Stimulated activated CD8-positive, alpha-beta memory T cell treated with anti-CD3 and anti-CD28 coated beads, Interleukin-4, amount 100 ng/mL, for 1 hour (primary cell): ENCODE results near the gene STK31.
"Not testable (repeated sequence)": the region's sequence is repeated elsewhere in the genome, so short reads cannot be mapped to it uniquely, and the experiment has no call there.

Experiments used
- DNase-seq, 2 donors: peaks; one replicate each; pipeline ENCODE4 v3.0.0-alpha.2; 2020; ENCODE audit warnings: low read depth in 2 of 2, low spot score in 1 of 2

STK31 gene, protein sequence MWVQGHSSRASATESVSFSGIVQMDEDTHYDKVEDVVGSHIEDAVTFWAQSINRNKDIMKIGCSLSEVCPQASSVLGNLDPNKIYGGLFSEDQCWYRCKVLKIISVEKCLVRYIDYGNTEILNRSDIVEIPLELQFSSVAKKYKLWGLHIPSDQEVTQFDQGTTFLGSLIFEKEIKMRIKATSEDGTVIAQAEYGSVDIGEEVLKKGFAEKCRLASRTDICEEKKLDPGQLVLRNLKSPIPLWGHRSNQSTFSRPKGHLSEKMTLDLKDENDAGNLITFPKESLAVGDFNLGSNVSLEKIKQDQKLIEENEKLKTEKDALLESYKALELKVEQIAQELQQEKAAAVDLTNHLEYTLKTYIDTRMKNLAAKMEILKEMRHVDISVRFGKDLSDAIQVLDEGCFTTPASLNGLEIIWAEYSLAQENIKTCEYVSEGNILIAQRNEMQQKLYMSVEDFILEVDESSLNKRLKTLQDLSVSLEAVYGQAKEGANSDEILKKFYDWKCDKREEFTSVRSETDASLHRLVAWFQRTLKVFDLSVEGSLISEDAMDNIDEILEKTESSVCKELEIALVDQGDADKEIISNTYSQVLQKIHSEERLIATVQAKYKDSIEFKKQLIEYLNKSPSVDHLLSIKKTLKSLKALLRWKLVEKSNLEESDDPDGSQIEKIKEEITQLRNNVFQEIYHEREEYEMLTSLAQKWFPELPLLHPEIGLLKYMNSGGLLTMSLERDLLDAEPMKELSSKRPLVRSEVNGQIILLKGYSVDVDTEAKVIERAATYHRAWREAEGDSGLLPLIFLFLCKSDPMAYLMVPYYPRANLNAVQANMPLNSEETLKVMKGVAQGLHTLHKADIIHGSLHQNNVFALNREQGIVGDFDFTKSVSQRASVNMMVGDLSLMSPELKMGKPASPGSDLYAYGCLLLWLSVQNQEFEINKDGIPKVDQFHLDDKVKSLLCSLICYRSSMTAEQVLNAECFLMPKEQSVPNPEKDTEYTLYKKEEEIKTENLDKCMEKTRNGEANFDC

DNA sequence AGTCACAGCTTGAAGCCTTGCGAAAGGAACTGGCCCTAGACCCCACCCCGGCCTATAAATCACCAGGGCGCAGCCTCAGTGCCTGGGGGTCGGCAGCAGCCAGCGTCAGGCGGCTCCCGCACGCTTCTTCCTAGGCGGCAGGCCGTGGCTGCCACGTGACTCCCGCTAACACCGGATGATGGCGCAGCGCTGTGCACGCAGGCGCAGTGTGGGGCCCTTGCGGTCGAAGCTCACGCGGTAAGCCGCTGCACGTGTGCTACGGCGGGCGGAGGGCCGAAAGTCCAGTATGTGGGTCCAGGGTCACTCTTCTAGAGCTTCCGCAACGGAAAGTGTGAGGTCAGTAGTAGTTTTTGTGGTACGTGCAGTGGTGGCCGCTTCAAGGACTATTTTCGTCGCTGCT, at the start of gene STK31:
TSS of gene STK31 (plus strand) at position 220 of the 400 bp plus-strand sequence. CDS start at position 287, 67 bp downstream.
- no peak for DNase-seq

DNA sequence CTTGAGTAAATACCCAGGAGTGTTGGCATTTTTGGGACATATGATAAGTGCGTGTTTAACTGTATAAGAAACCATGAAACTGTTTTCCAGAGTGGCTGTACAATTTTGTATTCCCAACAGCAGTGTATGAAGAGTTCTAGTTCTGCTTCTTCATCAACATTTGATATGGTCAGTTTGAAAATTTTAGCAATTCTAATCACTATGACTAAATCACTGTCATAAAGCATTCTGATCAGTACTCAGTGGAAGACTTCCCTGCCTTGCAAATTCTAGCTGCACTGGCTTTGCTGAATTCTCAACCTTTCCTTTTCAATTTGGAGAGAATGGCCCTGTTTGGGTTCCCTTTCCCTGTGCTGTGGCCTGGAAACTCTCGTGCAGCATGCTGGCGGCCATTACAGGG, 48.6 kb upstream of the STK31 start:
- DNase-seq, result no peak

DNA sequence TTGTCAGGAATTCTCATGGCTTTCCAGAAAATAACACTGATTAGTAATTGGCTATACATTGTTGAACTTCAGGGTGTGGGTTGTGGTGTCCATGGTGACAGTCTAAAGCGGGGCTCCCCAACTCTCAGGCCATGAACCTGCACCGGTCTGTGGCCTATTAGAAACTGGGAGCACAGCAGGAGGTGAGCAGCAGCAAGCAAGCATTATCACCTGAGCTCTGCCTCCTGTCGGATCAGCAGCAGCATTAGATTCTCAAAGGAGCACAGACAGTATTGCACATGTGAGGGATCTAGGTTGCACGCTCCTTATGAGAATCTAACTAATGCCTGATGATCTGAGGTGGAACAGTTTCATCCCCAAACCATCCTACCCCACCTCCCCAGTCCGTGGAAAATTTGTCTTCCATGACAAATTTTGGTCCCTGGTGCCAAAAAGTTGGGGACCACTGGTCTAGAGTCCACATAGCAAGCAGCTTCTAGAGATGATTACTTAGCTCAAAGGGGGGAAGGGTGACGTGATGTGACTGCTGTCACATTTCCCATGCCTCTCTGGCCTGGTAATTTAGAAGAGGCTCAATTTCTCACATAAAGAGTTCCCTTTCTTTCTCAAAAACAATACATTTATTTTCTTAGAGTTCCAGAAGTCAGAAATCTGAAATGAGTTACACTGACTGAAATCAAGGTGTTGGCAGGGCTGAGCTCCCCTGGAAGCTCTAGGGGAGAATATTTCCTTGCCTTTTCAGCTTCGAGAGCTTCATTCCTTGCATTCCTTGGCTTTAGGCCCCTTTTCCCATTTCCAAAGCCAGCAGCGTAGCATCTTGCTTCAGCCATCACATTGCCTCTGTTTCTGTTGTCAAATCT, 47.7 kb upstream of the STK31 start:
- DNase-seq, result no peak

DNA sequence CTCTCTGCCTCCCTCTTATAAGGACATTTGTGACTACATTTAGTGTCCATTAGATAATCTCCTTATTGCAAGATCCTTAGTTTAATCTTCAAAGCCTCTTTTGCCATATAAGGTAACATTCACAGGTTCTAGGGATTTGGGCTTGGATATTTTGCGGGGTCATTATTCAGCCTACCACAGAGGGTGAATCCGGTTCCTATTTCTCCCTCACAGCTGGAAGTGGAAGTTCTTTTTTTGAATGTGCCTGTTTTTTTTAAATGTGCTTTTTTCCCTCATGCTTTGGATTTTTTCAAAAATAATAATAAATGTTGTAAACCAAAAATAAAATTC, 47.1 kb upstream of the STK31 start:
- DNase-seq, result no peak

DNA sequence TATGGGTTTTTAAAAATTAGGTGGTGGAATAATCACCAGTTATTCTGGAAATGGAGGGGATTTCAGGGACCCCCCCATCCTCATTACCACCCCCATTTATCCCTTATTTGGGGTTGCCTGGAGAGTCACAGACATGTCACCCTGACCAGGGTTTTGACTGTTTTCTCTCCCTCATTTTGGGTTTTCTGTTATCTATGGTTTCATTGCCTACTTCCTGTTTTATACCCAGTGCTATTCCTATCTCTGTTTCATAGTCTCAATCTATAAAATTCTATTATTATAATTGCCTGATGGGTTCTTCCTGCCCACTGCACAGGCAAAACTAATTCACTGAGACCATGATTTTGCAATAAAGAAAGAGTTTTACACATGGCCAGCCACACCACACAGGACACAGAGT, 45.9 kb upstream of the STK31 start:
- DNase-seq, result no peak

DNA sequence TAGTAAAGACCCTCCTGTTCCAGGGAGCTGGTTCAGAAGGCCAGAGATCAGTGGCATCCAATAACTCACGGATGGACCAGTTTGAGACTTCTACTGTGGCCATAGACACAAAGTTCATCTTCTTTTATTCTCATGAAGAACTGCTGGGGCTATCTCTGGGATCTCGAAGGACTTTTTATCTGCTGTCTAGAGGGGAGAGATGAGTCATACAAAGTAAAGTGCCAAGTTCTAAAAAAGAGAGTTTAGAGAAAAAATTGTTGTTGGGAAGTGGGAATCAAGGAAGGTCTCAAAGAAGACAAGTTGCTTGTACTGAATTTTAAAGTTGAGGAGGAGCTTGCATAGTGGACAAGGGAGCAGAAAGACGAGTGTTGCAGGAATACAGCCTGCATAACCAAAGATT, 38.0 kb upstream of the STK31 start:
- no peak for DNase-seq

DNA sequence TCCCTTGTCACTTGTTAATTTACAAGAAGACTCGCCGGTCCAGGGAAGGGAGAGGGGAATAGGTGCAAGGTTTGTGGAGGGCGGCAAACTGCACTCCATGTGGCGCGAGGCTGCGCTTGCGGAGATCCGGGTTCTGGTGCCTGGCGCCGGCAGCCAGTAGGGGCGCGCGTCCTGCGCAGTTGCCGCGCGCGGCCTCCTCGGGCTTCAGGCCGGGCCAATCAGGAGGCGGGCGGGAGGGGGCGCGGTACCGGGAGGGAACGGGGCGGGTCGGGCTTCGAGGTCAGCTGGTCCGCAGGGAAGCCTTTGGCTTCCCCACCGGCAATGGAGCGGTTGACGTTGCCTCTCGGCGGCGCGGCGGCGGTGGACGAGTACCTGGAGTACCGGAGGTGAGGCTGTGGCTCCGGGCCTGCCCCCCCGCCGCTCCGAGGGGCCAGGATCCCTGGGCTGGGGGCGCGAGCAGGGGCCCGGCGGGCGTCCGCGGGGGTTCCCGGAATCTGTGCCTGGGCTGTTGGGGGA, 30.1 kb upstream of the STK31 start, which contains the start of gene FAM221A:
TSS of gene FAM221A (plus strand) at position 302 of the 516 bp plus-strand sequence. CDS start at position 322, 20 bp downstream.
- DNase-seq, result peak; percentile 47 to 69

DNA sequence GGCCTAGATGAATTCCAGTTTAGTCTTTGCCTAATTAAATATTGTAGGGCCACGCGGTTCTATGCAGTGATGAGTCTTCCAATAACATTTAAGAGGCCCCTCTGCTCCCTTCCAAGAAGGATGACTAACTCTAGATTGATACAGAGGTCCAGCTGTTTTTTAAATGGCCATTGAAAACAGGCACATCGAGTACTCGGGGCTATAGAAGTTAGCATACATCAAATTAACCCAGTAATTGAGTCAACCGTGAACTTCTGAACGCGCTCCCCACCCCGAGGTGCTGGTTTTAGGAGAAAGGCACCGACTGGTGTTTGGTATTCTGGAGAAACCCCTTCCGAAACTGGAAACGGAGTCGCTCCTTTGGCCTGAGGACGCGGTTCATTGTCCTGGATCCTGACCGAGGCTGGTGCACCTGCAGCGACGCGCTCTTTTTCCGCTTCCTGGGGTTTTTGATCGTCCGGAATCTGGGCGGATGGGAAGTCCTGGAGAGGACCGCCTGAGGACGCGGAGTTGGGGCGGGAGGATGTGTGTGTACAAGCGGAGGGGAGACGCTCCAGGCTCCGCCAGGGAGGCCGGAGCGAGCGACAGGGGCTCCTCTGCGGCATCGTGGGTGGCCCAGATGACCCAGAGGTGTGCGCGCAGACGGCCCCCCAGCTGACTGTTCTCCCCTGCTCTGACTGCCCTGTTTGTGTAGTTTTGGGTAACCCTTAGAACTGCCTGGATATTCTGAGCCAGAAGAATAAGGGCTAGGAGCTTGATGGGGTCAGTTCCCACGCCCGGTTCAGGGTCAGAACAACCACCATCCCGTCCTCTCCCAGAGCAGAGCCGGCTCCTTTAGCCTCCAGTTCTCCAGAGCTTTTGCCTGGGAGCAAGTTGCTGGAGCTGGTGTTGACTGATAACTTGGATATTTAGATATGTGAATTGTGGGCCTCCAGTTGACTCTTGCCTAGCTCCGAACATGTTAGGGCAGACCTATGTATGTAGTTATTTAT, 29.3 kb upstream of the STK31 start:
- DNase-seq, result no peak

DNA sequence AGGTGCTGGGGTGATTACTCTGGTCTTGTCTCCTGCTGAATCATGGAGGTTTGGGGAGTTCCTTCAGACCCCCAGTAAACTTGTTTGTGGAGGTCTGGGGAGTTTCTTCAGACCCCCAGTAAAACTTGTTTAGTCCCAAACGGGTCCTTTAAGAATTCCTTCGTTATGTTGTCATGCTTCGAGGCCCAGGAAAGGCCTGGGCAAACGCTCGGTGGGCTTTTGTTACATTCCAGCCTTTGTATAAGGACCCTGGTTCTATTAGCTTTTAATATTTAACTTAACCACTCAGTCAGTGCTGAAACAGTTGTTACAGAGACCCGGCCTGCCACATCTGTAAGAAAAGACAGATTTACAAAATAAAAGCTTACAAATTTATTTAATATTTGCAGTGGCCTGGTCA, 26.0 kb upstream of the STK31 start:
- DNase-seq, result not testable (repeated sequence)

DNA sequence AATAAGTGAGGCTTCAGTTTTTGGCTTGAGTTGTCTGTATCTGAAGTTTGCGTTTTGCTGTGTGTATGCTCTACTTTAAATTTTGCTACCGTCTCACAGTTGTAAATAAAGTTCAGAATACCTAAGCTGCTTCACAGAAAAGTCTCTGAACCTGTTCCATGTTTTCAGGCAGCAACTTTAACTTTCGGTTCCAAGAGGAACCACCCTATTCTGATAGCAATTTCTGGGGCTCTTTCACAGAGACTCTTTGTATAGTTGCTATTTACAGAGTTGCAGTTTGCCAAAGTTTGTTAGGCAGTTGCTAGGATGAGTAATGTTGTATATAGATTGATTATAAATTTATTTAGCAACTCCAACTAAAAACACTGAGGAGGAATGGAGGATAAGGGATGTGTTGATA, 24.3 kb upstream of the STK31 start:
- no peak for DNase-seq

DNA sequence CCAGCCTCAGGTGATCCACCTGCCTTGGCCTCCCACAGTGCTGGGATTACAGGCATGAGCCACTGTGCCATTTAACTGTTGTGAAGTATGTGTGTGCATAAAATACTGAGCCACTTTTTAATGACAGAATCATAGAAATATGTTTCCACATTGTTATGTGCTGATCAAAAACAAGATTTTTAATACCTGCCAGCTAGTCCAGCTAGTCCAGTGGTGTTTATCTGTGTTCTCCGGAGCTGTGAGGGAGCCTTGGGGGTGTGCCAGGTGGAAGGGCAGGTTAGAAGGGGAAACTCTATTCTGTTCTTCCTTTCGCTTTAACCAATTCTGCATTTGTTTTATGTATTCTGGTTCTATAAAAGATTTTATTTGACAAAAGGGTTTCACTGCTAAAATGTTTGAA, 23.0 kb upstream of the STK31 start:
- no peak for DNase-seq

DNA sequence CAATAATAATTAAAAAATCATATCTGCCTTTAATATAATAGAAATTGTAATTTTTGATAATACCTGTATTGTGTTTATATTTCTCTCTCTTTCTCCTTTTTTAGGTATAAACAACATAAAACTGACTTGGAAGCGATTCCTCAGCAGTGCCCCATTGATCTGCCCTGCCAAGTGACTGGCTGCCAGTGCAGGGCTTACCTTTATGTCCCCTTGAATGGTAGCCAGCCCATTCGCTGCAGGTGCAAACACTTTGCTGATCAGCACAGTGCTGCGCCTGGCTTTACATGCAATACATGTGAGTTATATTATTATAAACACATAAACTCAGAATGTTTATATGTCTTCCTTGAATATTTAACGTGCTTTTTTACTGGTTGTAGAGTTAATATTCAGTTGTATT, 20.9 kb upstream of the STK31 start:
- DNase-seq, result no peak

DNA sequence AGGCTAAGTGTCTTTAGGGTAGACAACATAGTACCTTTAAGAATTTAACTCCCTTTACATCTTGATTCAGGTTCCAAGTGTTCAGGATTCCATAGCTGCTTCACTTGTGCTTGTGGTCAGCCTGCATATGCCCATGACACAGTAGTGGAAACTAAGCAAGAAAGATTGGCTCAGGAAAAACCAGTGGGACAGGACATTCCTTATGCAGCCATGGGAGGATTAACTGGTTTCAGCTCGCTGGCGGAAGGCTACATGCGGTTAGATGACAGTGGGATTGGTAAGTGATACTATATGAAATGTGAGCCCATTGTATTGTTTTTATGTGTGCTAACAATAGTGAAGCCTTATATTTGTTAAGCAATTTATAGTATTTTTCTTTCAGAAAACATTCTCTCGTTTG, 18.7 kb upstream of the STK31 start:
- DNase-seq, result no peak

DNA sequence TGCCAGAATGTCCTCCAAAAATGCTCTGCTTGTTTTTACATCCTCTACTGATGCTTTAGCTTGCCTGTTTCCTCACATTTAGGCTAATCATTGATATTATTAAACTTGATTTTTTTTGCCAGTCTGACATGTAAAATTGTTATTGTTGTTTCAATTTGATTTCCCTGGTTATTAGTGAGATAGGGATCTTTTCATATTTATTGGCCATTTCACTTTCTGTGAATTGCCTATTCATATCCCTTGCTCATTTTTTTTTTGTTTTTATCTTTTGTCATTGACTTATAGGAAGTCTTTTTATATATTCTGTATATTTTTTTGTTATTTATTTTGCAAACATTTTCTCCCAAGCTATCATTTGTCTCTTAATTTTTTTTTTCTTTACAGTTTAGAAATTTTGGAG, 16.8 kb upstream of the STK31 start:
- no peak for DNase-seq

DNA sequence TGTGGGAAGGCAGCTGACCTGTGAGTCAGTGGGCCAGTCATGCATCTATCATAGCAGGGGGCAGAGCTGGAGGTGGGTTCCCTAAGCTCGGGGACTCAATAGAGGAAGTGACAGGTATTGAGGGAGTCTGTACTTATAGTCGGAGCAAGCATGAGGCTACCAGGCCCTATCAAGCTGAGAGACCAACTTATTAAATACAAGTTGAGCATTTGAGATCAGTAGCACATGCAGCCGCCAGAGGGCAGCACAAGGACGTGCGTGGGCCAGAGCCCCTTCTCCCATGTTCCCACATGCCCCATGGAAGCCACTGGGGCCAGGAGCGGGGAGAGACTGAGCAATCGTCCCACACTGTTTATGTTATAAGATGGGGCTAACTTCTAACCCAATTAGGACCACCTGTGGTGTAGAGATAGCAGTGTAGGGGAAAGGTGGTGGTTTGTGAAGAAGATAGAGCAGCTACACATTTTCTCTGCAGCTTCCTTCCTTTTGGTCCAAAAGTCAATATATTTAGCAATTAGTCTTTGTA, 13.0 kb upstream of the STK31 start:
- DNase-seq, result peak; percentile 19 to 22

DNA sequence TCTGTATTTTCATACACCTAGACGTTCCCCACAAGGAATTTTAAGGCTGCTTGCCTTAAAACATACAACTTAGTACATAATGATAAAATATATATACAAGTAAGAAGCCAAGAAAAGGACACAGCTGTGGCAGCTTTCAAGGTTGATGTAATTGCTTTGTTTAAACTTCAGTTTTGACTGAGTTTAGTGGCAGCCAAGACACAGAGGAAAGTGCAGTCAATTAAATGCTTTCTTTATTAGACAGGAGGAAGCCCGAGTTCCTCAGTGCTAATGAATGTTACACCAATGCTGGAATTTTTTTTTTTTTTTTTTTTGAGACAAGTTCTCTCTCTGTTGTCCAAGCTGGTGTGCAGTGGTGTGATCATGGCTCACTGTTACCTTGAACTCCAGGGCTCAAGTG, 11.2 kb upstream of the STK31 start:
- no peak for DNase-seq

DNA sequence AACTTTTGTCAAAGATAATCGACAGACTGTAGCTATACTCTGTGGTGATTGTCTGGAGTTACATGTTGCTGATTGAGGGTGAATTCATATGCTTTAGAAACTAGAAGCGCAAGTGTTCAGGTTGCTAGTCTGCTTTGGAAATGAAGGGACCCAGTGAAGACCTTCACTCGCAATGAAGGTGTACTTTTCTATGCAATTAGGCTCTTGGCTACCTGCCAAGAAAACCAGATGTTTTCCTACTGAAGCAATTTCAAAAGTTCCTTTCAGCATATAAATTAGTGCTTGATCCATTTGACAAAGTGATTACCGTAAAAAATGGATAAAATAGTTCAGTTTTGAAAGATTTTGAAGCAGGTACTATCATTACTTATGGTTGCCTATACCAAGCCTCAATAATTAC, 10.0 kb upstream of the STK31 start:
- no peak for DNase-seq

DNA sequence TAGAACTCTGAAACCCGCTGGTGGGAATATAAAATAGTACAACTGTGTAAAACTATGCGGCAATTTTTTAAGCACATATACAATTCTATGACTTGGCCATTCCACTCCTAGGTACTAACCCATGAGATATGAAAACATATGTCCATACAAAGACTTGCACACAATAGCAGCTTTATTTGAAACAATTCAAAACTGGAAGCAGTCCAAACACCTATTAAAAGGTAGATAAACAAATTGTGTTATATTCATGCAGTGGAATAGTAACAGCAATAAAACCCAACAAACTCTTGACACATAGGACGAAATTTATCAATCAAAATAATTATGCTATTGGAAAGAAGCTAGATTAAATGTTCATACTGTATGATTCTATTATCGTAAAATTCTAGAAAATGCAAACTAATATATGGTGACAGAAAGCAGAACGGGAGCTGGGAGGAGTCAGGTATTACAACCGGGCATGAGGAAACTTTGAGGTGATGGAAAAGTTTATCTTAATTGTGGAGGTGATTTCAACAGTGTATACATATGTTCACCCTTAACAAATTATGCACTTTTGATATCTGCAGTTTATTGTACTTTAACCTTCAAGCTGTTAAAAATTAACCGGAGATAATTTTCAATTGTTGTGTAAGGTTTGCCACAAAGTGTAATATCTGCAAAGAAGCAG, 803 bp upstream of the STK31 start:
- DNase-seq, result no peak
